Cardiac muscle cell (in vitro differentiated cells and primary cell): Measurements from ENCODE around the gene PRKACB. TPM values are rescaled to one million over a fixed set of nuclear protein-coding genes. Genes with fewer than 3 reads are reported as not detected.
"Not testable (repeated sequence)": the region's sequence is repeated elsewhere in the genome, so short reads cannot be mapped to it uniquely, and the experiment has no call there.

Experiments
- DNase-seq, 2 donors: peaks; one replicate each; pipeline versions ENCODE4 v3.0.0 to v3.0.0-alpha.2; 2010 to 2017; ENCODE audit warnings: low read depth in 1 of 2, low spot score in 1 of 2
- H3K27ac ChIP-seq: fragments of 200-600 bp; sonication (generic); 2 replicates; pipeline ENCODE4 v1.5.1; 2016
- H3K27me3 ChIP-seq: fragments of 200-600 bp; sonication (generic); 2 replicates; pipeline ENCODE4 v1.6.0; 2016; ENCODE audit warnings: control low read depth
- H3K36me3 ChIP-seq: fragments of 200-600 bp; sonication (generic); 2 replicates; pipeline ENCODE4 v1.5.1; 2016; ENCODE audit warnings: control low read depth
- H3K4me1 ChIP-seq: fragments of 200-600 bp; sonication (generic); 2 replicates; pipeline ENCODE4 v1.8.1; 2017; ENCODE audit warnings: low read depth, mild to moderate bottlenecking, mixed run types
- H3K4me3 ChIP-seq: fragments of 200-600 bp; sonication (generic); 2 replicates; pipeline ENCODE4 v1.5.1; 2016; ENCODE audit warnings: mild to moderate bottlenecking
- H3K9me3 ChIP-seq: fragments of 200-600 bp; sonication (generic); 2 replicates; pipeline ENCODE4 v1.5.1; 2017; ENCODE audit warnings: low read depth, mild to moderate bottlenecking, control low read depth
- polyA plus RNA-seq: library from polyadenylated mRNA; unstranded; fragments of >200 nt; fragmentation: Nextera tagmentation; extraction: Ambion mirVana; gene quantifications from 2 replicates; pipeline ENCODE4 v1.2.1, GENCODE V29; 2016
- total RNA-seq: library from RNA; depleted of rRNA; stranded (reverse); fragments of >200 nt; gene quantifications from 2 replicates; pipeline ENCODE4 v1.2.3, GENCODE V29; 2016
- TF ChIP-seq, protein P1 (sequence below): IDR thresholded peaks from 2 replicates; pipeline ENCODE4 v1.5.1; 2012; ENCODE audit warnings: low read depth, mild to moderate bottlenecking, low read length

Gene PRKACB
- total and polyA plus RNA-seq, 2 experiments from 2014 or later: 21.2 to 27.1 TPM

DNA sequence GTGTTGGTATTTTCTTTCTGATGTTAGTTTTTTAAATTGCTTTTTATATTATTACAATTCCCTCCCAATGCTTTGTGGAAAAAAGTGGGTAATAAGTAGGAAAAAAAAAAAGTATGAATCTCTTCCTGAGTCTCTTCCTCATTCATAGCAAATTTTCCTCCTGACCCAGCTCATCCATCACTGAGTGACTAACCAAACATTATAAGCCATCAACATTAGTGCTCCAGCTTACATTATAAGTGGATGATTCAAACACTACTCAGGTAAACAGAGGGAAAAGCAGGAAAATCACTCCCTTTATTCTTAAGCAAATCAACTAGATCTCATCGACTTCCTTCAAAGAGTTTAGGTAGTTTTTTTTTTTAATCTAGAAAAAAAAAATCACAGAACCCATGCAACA lies 142.0 kb downstream of the PRKACB start:
- Histone ChIP-seq H3K4me1 (no peaks in the 10 kb centered on the region), H3K9me3 (no peaks in the 10 kb centered on the region), H3K27me3 (no peaks in the 10 kb centered on the region), H3K36me3 (no peaks in the 10 kb centered on the region), H3K27ac (no peak overlapping the region), H3K4me3 (no peak overlapping the region)
- TF ChIP-seq, protein P1, sequence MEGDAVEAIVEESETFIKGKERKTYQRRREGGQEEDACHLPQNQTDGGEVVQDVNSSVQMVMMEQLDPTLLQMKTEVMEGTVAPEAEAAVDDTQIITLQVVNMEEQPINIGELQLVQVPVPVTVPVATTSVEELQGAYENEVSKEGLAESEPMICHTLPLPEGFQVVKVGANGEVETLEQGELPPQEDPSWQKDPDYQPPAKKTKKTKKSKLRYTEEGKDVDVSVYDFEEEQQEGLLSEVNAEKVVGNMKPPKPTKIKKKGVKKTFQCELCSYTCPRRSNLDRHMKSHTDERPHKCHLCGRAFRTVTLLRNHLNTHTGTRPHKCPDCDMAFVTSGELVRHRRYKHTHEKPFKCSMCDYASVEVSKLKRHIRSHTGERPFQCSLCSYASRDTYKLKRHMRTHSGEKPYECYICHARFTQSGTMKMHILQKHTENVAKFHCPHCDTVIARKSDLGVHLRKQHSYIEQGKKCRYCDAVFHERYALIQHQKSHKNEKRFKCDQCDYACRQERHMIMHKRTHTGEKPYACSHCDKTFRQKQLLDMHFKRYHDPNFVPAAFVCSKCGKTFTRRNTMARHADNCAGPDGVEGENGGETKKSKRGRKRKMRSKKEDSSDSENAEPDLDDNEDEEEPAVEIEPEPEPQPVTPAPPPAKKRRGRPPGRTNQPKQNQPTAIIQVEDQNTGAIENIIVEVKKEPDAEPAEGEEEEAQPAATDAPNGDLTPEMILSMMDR: no peak
- no peak for DNase-seq

- not testable (repeated sequence) for H3K27ac ChIP-seq, H3K4me3 ChIP-seq, H3K4me1 ChIP-seq, H3K27me3 ChIP-seq, H3K9me3 ChIP-seq, H3K36me3 ChIP-seq, DNase-seq
These were observed 143.3 kb downstream of the PRKACB start for GRCh38 chr1:84287389-84287788.

Other genes with a start within 250 kb of the PRKACB start
- gene TTLL7, start 145.1 kb upstream of the PRKACB start, total RNA-seq: 3.8 and 7.8 TPM in 2 replicates
- 6.7 and 7.7 TPM in 2 replicates for gene TTLL7, start 145.1 kb upstream of the PRKACB start, polyA plus RNA-seq
- gene SAMD13, start 157.4 kb downstream of the PRKACB start, total RNA-seq: 1.7 and 2.5 TPM in 2 replicates
- 4.9 and 6.1 TPM in 2 replicates for gene SAMD13, start 157.4 kb downstream of the PRKACB start, polyA plus RNA-seq